Hepatocyte (in vitro differentiated cells): ENCODE results near the gene TSNAX. TPM values are rescaled to one million over a fixed set of nuclear protein-coding genes. Genes with fewer than 3 reads are reported as not detected.
"Not testable (repeated sequence)": the region's sequence is repeated elsewhere in the genome, so short reads cannot be mapped to it uniquely, and the experiment has no call there.

ENCODE experiments used
- DNase-seq: peaks from one replicate; pipeline ENCODE4 v3.0.0-alpha.2; 2016; ENCODE audit warnings: low spot score
- H2AFZ ChIP-seq: fragments of 200-600 bp; sonication (generic); 2 replicates; pipeline ENCODE4 v1.6.0; 2016; ENCODE audit warnings: antibody characterized with exemption, mild to moderate bottlenecking
- H3K27ac ChIP-seq: fragments of 200-600 bp; sonication (generic); 2 replicates; pipeline ENCODE4 v1.5.1; 2016; ENCODE audit warnings: mild to moderate bottlenecking
- H3K27me3 ChIP-seq: fragments of 200-600 bp; sonication (generic); 2 replicates; pipeline ENCODE4 v1.6.1; 2016
- H3K36me3 ChIP-seq: fragments of 200-600 bp; sonication (generic); replicated peaks from 2 replicates; pipeline ENCODE4 v1.5.1; 2016; ENCODE audit warnings: low read depth; ENCODE audit not compliant: insufficient read depth
- H3K4me1 ChIP-seq: fragments of 200-600 bp; sonication (generic); 2 replicates; pipeline ENCODE4 v1.5.1; 2016; ENCODE audit warnings: mild to moderate bottlenecking, moderate library complexity; ENCODE audit not compliant: insufficient read depth
- H3K4me2 ChIP-seq: fragments of 200-600 bp; sonication (generic); 2 replicates; pipeline ENCODE4 v1.6.0; 2016
- H3K4me3 ChIP-seq: fragments of 200-600 bp; sonication (generic); 2 replicates; pipeline ENCODE4 v1.5.1; 2016; ENCODE audit warnings: mild to moderate bottlenecking
- H3K79me2 ChIP-seq: fragments of 200-600 bp; sonication (generic); 2 replicates; pipeline ENCODE4 v1.6.0; 2017; ENCODE audit warnings: mild to moderate bottlenecking
- H3K9me2 ChIP-seq: fragments of 200-600 bp; sonication (generic); replicated peaks from 2 replicates; pipeline ENCODE4 v1.6.0; 2017; ENCODE audit warnings: mild to moderate bottlenecking; ENCODE audit not compliant: insufficient read depth
- H3K9me3 ChIP-seq: fragments of 200-600 bp; sonication (generic); 2 replicates; pipeline ENCODE4 v1.5.1; 2016; ENCODE audit warnings: low read depth, mild to moderate bottlenecking
- H4K20me1 ChIP-seq: fragments of 200-600 bp; sonication (generic); 2 replicates; pipeline ENCODE4 v1.6.0; 2016; ENCODE audit warnings: mild to moderate bottlenecking; ENCODE audit not compliant: insufficient read depth, poor library complexity, severe bottlenecking
- CTCF ChIP-seq: fragments of 200-600 bp; sonication (generic); IDR thresholded peaks from 2 replicates; pipeline ENCODE4 v1.5.1; 2016; ENCODE audit warnings: antibody characterized with exemption, mild to moderate bottlenecking; ENCODE audit not compliant: poor library complexity
- EZH2 ChIP-seq: fragments of 200-600 bp; sonication (generic); IDR thresholded peaks from 2 replicates; pipeline ENCODE4 v1.6.1; 2016; ENCODE audit warnings: antibody characterized with exemption, mild to moderate bottlenecking, borderline replicate concordance
- EZH2phosphoT487 ChIP-seq: fragments of 200-600 bp; sonication (generic); IDR thresholded peaks from one replicate; pipeline ENCODE4 v1.6.1; 2018; ENCODE audit warnings: antibody characterized with exemption, mild to moderate bottlenecking, low read depth, moderate library complexity; ENCODE audit not compliant: unreplicated experiment, severe bottlenecking
- WGBS: methylation state at CpG from one replicate; pipeline ENCODE4 v1.1.6; 2016; ENCODE audit warnings: low lambda C conversion rate; ENCODE audit errors: missing lambda C conversion rate; 5-methylcytosine and 5-hydroxymethylcytosine counted together
- polyA plus RNA-seq: library from polyadenylated mRNA; unstranded; fragments of >200 nt; fragmentation: Nextera tagmentation; extraction: Ambion mirVana; gene quantifications from 2 replicates; pipeline ENCODE4 v1.2.1, GENCODE V29; 2016
- total RNA-seq: library from RNA; depleted of rRNA; stranded (reverse); fragments of >200 nt; gene quantifications from 2 replicates; pipeline ENCODE4 v1.2.3, GENCODE V29; 2014

Gene TSNAX
- total and polyA plus RNA-seq, 2 experiments from 2014 or later = 26.8 to 42.2 TPM

DNA sequence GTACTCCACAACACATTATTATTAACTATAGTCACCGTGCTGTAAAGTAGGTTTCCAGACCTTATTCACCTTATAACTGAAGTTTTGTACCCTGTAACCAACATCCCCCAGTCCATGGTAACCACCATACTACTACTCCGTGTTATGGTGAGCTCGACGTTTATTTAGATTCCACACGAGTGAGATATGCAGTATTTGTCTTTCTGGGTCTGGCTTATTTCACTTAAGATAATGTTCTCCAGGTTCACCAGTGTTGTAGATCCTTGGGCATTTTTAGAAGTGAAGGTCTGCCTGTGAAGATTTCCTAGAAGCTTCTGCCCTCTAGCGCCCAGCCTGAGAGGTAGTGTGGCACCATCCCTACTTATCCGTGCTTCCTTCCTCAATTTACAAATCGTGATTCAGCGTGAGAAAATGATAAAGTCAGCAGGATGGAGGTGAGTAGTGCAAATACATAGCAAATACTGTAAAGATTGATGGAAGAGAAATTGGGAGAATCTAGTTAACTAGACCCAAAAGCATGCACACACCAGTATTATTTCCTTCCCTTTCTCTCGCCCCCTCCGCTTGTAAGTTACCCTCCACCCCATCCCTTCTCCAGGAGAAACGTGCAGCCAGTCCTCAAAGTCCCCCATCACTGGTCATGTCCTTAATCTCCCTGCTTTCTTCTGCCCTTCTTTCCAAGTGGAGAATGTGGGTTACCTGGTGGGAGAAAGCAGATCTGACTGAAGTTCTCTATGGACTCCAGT lies 62.2 kb downstream of the TSNAX start:
- Histone ChIP-seq H4K20me1 (no peaks in the 10 kb centered on the region), H3K27me3 (no peaks in the 10 kb centered on the region), H3K36me3 (no peaks in the 10 kb centered on the region), H3K9me3 (no peaks in the 10 kb centered on the region), H3K4me3 (no peak overlapping the region), H2AFZ (no peak overlapping the region), H3K27ac (peak overlapping the region; percentile 36), H3K4me1 (no peaks in the 10 kb centered on the region), H3K79me2 (no peaks in the 10 kb centered on the region), H3K4me2 (peak overlapping the region; percentile 7), H3K9me2 (no peaks in the 10 kb centered on the region)
- TF ChIP-seq CTCF = peak; percentile 76
- TF ChIP-seq EZH2phosphoT487 = no peak
- no peak for TF ChIP-seq EZH2
- 22% methylated on average over 12 of the region's 12 CpGs for WGBS
- peak; percentile 80 for DNase-seq

DNA sequence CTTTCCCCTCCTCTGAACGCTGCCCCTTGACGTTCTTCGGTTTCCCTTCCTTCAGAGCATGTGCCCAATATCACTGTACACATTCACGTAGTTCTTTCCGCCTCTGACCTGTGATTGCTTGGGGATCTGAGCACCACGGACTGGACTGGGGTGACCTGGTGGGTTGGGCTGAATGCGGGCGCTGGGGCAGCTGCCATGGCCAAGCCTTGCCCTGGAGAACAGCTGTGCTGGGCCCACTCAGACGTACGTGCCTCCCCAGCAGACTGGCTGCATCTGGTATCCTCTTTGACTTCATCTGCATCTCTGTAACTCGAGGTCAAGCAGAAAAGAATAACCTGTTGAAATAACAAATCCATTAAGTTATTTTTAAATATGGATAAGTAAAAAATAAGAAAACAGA lies 63.0 kb downstream of the TSNAX start:
- Histone ChIP-seq H3K9me3 (no peaks in the 10 kb centered on the region), H4K20me1 (no peaks in the 10 kb centered on the region), H3K27me3 (no peaks in the 10 kb centered on the region), H3K4me3 (no peak overlapping the region), H2AFZ (no peak overlapping the region), H3K4me2 (no peak overlapping the region), H3K36me3 (no peaks in the 10 kb centered on the region), H3K79me2 (no peaks in the 10 kb centered on the region), H3K4me1 (peaks cover 5% of the 10 kb centered on the region), H3K9me2 (no peaks in the 10 kb centered on the region), H3K27ac (no peak overlapping the region)
- TF ChIP-seq EZH2 = no peak
- no peak for TF ChIP-seq EZH2phosphoT487
- TF ChIP-seq CTCF = no peak
- 84% methylated on average over 11 of the region's 11 CpGs for WGBS
- no peak for DNase-seq

DNA sequence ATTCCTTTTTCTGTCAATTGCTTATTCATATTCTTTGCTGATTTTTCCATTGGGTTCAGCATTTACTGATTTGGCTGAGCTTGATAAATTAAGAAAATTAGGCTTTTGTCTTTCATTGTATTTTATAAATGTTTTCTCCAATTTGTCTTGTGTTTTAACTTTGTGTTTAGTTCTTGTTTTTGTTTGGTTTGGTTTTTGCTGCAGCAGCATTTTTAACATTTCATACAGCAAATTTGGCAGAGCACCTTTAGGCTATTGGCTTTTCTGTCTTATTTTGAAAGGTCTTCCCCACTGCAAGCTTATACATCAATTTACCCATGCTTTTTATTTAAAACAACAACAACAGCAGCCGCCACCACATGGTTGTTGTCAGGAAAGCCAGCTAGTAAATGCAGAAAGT lies 64.3 kb downstream of the TSNAX start:
- Histone ChIP-seq H3K36me3 (no peaks in the 10 kb centered on the region), H3K27ac (no peak overlapping the region), H3K4me3 (no peak overlapping the region), H2AFZ (no peak overlapping the region), H3K79me2 (no peaks in the 10 kb centered on the region), H3K4me2 (no peak overlapping the region), H3K4me1 (peaks cover 7% of the 10 kb centered on the region), H3K9me2 (no peaks in the 10 kb centered on the region), H4K20me1 (no peaks in the 10 kb centered on the region), H3K27me3 (no peaks in the 10 kb centered on the region), H3K9me3 (no peaks in the 10 kb centered on the region)
- no peak for TF ChIP-seq CTCF
- no peak for TF ChIP-seq EZH2
- no peak for TF ChIP-seq EZH2phosphoT487
- no peak for DNase-seq
- 65% methylated on average over 1 of the region's 1 CpG for WGBS

GRCh38 chr1:231593264-231593663 lies 64.8 kb downstream of the TSNAX start:
- H3K27ac ChIP-seq, H3K4me2 ChIP-seq, H3K4me1 ChIP-seq, H4K20me1 ChIP-seq, H3K4me3 ChIP-seq, H3K36me3 ChIP-seq, DNase-seq, H2AFZ ChIP-seq, H3K9me3 ChIP-seq, H3K79me2 ChIP-seq, H3K9me2 ChIP-seq, H3K27me3 ChIP-seq: not testable (repeated sequence)
- 100% methylated on average over 1 of the region's 1 CpG for WGBS
